K562 (cell line): ENCODE measurements around the gene EYA2. TPM values are rescaled to one million over a fixed set of nuclear protein-coding genes. Genes with fewer than 3 reads are reported as not detected.

Experiments
- ATAC-seq: fragments of 200-7000 bp; cut with Tn5 transposase; 3 replicates; pipeline ENCODE4 v1.9.1; 2020; ENCODE audit warnings: moderate library complexity
- BruUV-seq: library from RNA; stranded (reverse); fragments of 400-500 nt; replicated peaks from 2 replicates; lab custom pipeline; 2021; lab: Mats Ljungman, UMichigan
- CTCF ChIA-PET: fragments of 300-600 bp; formaldehyde crosslinking; extraction: SDS; loops from one replicate; lab custom pipeline; 2021; ENCODE audit warnings: low intra/inter-chr PET ratio; lab: Yijun Ruan, JAX
- POLR2A ChIA-PET: fragments of 300-600, 350-650 bp; sonication (Branson Sonifier 250); formaldehyde crosslinking; extraction: SDS; loops from one replicate; lab custom pipeline; 2021; ENCODE audit warnings: antibody characterized with exemption, inconsistent platforms; lab: Yijun Ruan, JAX
- DNase-seq, 4 experiments: peaks; one replicate each; pipeline versions ENCODE4 v3.0.0 to v3.0.0-alpha.2; 2011 to 2018; ENCODE audit warnings: low spot score in 3 of 4, mixed read lengths in 3 of 4; ENCODE audit errors: extremely low read depth in 1 of 4
- FAIRE-seq: peaks from 2 replicates; lab custom pipeline; 2011; peaks lifted over from hg19 to GRCh38; lab: Jason Lieb, UNC
- H2AFZ ChIP-seq: 2 replicates; pipeline ENCODE4 v1.6.0; 2011; ENCODE audit warnings: low read depth, low read length, control low read depth, inconsistent platforms
- H3K27ac ChIP-seq: fragments of 200-600 bp; 3 replicates; pipeline ENCODE4 v1.8.0; 2011; ENCODE audit warnings: low read depth, mild to moderate bottlenecking, control low read depth, inconsistent platforms, low read length, moderate library complexity, mixed read lengths; ENCODE audit errors: extremely low read depth
- H3K27me3 ChIP-seq, 2 experiments: fragments of 300-600 bp in 1 of 2; 2 replicates in 1 of 2; 3 replicates in 1 of 2; pipeline versions ENCODE4 v1.6.0 to v1.8.0; 2011; ENCODE audit warnings: inconsistent platforms in 2 of 2, low read length in 2 of 2, mild to moderate bottlenecking in 1 of 2, mixed read lengths in 1 of 2, moderate library complexity in 1 of 2; ENCODE audit not compliant: control insufficient read depth in 2 of 2, insufficient read depth in 2 of 2
- H3K36me3 ChIP-seq: fragments of 300-600 bp; 3 replicates; pipeline ENCODE4 v1.8.0; 2011; ENCODE audit warnings: mild to moderate bottlenecking, low read length, inconsistent platforms; ENCODE audit not compliant: control insufficient read depth, insufficient read depth
- H3K4me1 ChIP-seq, 2 experiments: fragments of 200-600 bp in 1 of 2; replicated peaks in 1 of 2; 2 replicates in 1 of 2; 3 replicates in 1 of 2; pipeline versions ENCODE4 v1.5.1 to v1.8.0; 2011; ENCODE audit warnings: inconsistent platforms in 2 of 2, low read length in 2 of 2, mild to moderate bottlenecking in 1 of 2, mixed read lengths in 1 of 2, moderate library complexity in 1 of 2; ENCODE audit not compliant: control insufficient read depth in 2 of 2, insufficient read depth in 2 of 2
- H3K4me2 ChIP-seq: 2 replicates; pipeline ENCODE4 v1.6.1; 2011; ENCODE audit warnings: low read length, control low read depth, inconsistent platforms, mixed read lengths; ENCODE audit not compliant: insufficient read depth
- H3K4me3 ChIP-seq: fragments of 200-600 bp; sonication (generic), shearing (Covaris generic); 2 replicates; pipeline ENCODE4 v1.5.1; 2016; ENCODE audit warnings: control low read depth, inconsistent platforms
- H3K79me2 ChIP-seq: fragments of 200-600 bp; 3 replicates; pipeline ENCODE4 v1.8.0; 2011; ENCODE audit warnings: low read length, inconsistent platforms; ENCODE audit not compliant: control insufficient read depth, insufficient read depth
- H3K9ac ChIP-seq, 2 experiments: 2 replicates each; pipeline versions ENCODE4 v1.6.0 to v1.6.1; 2011; ENCODE audit warnings: low read depth in 2 of 2, low read length in 2 of 2, control low read depth in 1 of 2, inconsistent platforms in 1 of 2, mild to moderate bottlenecking in 1 of 2, mixed read lengths in 1 of 2; ENCODE audit not compliant: insufficient read depth in 1 of 2
- H3K9me1 ChIP-seq: one replicate; pipeline ENCODE4 v1.6.0; 2011; ENCODE audit warnings: inconsistent platforms, mild to moderate bottlenecking, low read length, moderate library complexity; ENCODE audit not compliant: control insufficient read depth, insufficient read depth
- H3K9me3 ChIP-seq: replicated peaks from 2 replicates; pipeline ENCODE4 v1.5.1; 2011; ENCODE audit warnings: low read depth, low read length, inconsistent platforms; ENCODE audit not compliant: control insufficient read depth, insufficient read depth
- H4K20me1 ChIP-seq: replicated peaks from 2 replicates; pipeline ENCODE4 v1.6.1; 2011; ENCODE audit warnings: low read length, inconsistent platforms, mixed read lengths; ENCODE audit not compliant: control insufficient read depth, insufficient read depth
- E4F1 ChIP-seq: fragments of 250-450 bp; sonication (Bioruptor Pico); IDR thresholded peaks from 2 replicates; pipeline ENCODE4 v1.5.0; 2021; ENCODE audit warnings: mild to moderate bottlenecking, borderline replicate concordance
- HDAC1 ChIP-seq, 2 experiments: fragments of 450-650 bp; IDR thresholded peaks; 2 replicates each; pipeline ENCODE4 v1.6.1; 2016 to 2017; ENCODE audit warnings: inconsistent platforms in 1 of 2, mild to moderate bottlenecking in 1 of 2, moderate library complexity in 1 of 2
- KDM1A ChIP-seq, 2 experiments: fragments of 450-650 bp; IDR thresholded peaks; 2 replicates each; pipeline ENCODE4 v1.6.1; 2016; ENCODE audit warnings: mild to moderate bottlenecking in 2 of 2
- NCOA2 ChIP-seq, 2 experiments: fragments of 450-650 bp; IDR thresholded peaks; 2 replicates each; pipeline ENCODE4 v1.6.1; 2018; ENCODE audit warnings: mild to moderate bottlenecking in 2 of 2, moderate library complexity in 1 of 2; ENCODE audit not compliant: partially characterized antibody in 2 of 2
- RBM25 ChIP-seq: fragments of 200-400 bp; formaldehyde crosslinking; IDR thresholded peaks from 2 replicates; pipeline ENCODE4 v1.6.1; 2018; ENCODE audit warnings: low read length, low read depth, moderate library complexity; ENCODE audit not compliant: severe bottlenecking
- ZNF274 ChIP-seq: IDR thresholded peaks from 2 replicates; pipeline ENCODE4 v1.6.1; 2011; ENCODE audit warnings: low read depth, mild to moderate bottlenecking, low read length, moderate library complexity, borderline replicate concordance
- ZNF347 ChIP-seq: fragments of 450-650 bp; formaldehyde crosslinking; IDR thresholded peaks from 2 replicates; pipeline ENCODE4 v1.4.0; 2020; ENCODE audit warnings: low read depth, mild to moderate bottlenecking, moderate library complexity
- ZSCAN29 ChIP-seq: fragments of 450-650 bp; IDR thresholded peaks from 2 replicates; pipeline ENCODE4 v1.6.1; 2017
- WGBS: fragments of 100-300 bp; shearing (Covaris generic); methylation state at CpG from one replicate; pipeline ENCODE4 v1.1.6; 2016; ENCODE audit warnings: low coverage, mixed read lengths; ENCODE audit not compliant: insufficient coverage; ENCODE audit errors: missing lambda C conversion rate; 5-methylcytosine and 5-hydroxymethylcytosine counted together
- in situ Hi-C: fragments of 300-500 bp; cut with MboI; formaldehyde crosslinking; loops from 4 replicates; pipeline ENCODE4 v1.15.0; 2018; ENCODE audit warnings: inconsistent platforms, mixed read lengths
- intact Hi-C: fragments of 100-400 bp; cut with micrococcal nuclease; formaldehyde crosslinking; loops from 2 replicates; pipeline ENCODE4 v1.14.2; 2022
- polyA plus RNA-seq, 8 experiments: library from polyadenylated mRNA; depleted of rRNA in 4 of 8; stranded (reverse) in 5 of 8; unstranded in 3 of 8; fragments of >200 nt; fragmentation: Nextera tagmentation in 2 of 8; fragmentation: Illumina TruSeq in 1 of 8; extraction: Ambion mirVana in 2 of 8; extraction: Trizol in 1 of 8; gene quantifications; 2 replicates each; pipeline versions ENCODE4 v1.2.1 to v1.2.3, GENCODE V29; 2011 to 2014; ENCODE audit warnings: inconsistent platforms in 1 of 8, missing spikeins in 1 of 8
- total RNA-seq, 7 experiments: library from RNA; depleted of rRNA in 6 of 7; stranded (reverse); fragments of >200 nt in 6 of 7; fragmentation: Illumina TruSeq in 2 of 7; extraction: Trizol in 2 of 7; gene quantifications; 2 replicates each; pipeline versions ENCODE4 v1.2.1 to v1.2.3, GENCODE V29; 2011 to 2021; ENCODE audit warnings: low replicate concordance in 1 of 7
- TF ChIP-seq, protein P1 (sequence below): fragments of 450-650 bp; IDR thresholded peaks from 2 replicates; pipeline ENCODE4 v1.6.1; 2016; ENCODE audit warnings: mild to moderate bottlenecking
- TF ChIP-seq, protein P2 (sequence below), 2 experiments: fragments of 450-650 bp; IDR thresholded peaks; 2 replicates each; pipeline ENCODE4 v1.6.1; 2018; ENCODE audit warnings: mild to moderate bottlenecking in 2 of 2, low read depth in 1 of 2; ENCODE audit not compliant: partially characterized antibody in 2 of 2

Gene EYA2
- total and polyA plus RNA-seq, 9 of the 15 experiments (the other 6 are each of a cell fraction or from before 2014, with no cell fraction given): 0.03 TPM; not detected in 8

- H3K27me3 ChIP-seq: peaks cover 0 to 11% of the 10 kb centered on the region in 2 experiments; a peak in 1 of 5 replicates
- H4K20me1 ChIP-seq: no peaks in the 10 kb centered on the region
- 0% methylated on average over 5 of the region's 5 CpGs for WGBS
- H3K4me2 ChIP-seq: no peak overlapping the region; the same call in 1 of the 2 replicates
- no peaks in the 10 kb centered on the region for H3K36me3 ChIP-seq
- H3K9ac ChIP-seq: no peak overlapping the region
- no TSS peak for BruUV-seq
- ChIA-PET POLR2A (interaction anchor here (0.6 kb wide), 1 partner anchor 43 kb away, joined by 6 read pairs; no protein-coding TSS in a partner anchor), CTCF (no interaction called here)
- peaks cover 2 to 16% of the 10 kb centered on the region in 2 experiments; a peak in 4 of 5 replicates for H3K4me1 ChIP-seq
- no peaks in the 10 kb centered on the region; the same call in 1 of the 2 replicates for H3K9me3 ChIP-seq
- in situ Hi-C loops (no loop called here), intact Hi-C loops (no loop called here)
- no peaks in the 10 kb centered on the region for H3K79me2 ChIP-seq
- no peaks in the 10 kb centered on the region for H3K9me1 ChIP-seq
- no peak overlapping the region for H2AFZ ChIP-seq
- DNase-seq (peak; percentile 69 to 74 (median 71)), ATAC-seq (peak; percentile 92), FAIRE-seq (peak; percentile 88)
- no peak overlapping the region for H3K4me3 ChIP-seq
- H3K27ac ChIP-seq: no peak overlapping the region
- TF ChIP-seq ZNF347 (CRISPR knock-in tag) (no peak), ZNF274 (no peak), E4F1 (no peak), NCOA2 (IDR thresholded peaks at IDR 0.05; ENCODE audit: partially characterized antibody in 2 of 2) (peak in 1 of 2 experiments; percentile 38), KDM1A (IDR thresholded peaks at IDR 0.05) (peak; percentile 89), ZSCAN29 (no peak), RBM25 (peak; percentile 62), HDAC1 (IDR thresholded peaks at IDR 0.05) (peak in 1 of 2 experiments; percentile 74; a peak in 2 of 4 replicates)
- TF ChIP-seq, protein P1, sequence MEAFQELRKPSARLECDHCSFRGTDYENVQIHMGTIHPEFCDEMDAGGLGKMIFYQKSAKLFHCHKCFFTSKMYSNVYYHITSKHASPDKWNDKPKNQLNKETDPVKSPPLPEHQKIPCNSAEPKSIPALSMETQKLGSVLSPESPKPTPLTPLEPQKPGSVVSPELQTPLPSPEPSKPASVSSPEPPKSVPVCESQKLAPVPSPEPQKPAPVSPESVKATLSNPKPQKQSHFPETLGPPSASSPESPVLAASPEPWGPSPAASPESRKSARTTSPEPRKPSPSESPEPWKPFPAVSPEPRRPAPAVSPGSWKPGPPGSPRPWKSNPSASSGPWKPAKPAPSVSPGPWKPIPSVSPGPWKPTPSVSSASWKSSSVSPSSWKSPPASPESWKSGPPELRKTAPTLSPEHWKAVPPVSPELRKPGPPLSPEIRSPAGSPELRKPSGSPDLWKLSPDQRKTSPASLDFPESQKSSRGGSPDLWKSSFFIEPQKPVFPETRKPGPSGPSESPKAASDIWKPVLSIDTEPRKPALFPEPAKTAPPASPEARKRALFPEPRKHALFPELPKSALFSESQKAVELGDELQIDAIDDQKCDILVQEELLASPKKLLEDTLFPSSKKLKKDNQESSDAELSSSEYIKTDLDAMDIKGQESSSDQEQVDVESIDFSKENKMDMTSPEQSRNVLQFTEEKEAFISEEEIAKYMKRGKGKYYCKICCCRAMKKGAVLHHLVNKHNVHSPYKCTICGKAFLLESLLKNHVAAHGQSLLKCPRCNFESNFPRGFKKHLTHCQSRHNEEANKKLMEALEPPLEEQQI: no peak
- TF ChIP-seq, protein P2, sequence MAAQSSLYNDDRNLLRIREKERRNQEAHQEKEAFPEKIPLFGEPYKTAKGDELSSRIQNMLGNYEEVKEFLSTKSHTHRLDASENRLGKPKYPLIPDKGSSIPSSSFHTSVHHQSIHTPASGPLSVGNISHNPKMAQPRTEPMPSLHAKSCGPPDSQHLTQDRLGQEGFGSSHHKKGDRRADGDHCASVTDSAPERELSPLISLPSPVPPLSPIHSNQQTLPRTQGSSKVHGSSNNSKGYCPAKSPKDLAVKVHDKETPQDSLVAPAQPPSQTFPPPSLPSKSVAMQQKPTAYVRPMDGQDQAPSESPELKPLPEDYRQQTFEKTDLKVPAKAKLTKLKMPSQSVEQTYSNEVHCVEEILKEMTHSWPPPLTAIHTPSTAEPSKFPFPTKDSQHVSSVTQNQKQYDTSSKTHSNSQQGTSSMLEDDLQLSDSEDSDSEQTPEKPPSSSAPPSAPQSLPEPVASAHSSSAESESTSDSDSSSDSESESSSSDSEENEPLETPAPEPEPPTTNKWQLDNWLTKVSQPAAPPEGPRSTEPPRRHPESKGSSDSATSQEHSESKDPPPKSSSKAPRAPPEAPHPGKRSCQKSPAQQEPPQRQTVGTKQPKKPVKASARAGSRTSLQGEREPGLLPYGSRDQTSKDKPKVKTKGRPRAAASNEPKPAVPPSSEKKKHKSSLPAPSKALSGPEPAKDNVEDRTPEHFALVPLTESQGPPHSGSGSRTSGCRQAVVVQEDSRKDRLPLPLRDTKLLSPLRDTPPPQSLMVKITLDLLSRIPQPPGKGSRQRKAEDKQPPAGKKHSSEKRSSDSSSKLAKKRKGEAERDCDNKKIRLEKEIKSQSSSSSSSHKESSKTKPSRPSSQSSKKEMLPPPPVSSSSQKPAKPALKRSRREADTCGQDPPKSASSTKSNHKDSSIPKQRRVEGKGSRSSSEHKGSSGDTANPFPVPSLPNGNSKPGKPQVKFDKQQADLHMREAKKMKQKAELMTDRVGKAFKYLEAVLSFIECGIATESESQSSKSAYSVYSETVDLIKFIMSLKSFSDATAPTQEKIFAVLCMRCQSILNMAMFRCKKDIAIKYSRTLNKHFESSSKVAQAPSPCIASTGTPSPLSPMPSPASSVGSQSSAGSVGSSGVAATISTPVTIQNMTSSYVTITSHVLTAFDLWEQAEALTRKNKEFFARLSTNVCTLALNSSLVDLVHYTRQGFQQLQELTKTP (IDR thresholded peaks at IDR 0.05; ENCODE audit: low read depth in 1 of 2, partially characterized antibody in 2 of 2): no peak
Observed at GRCh38 chr20:47040506-47041125, 146.0 kb downstream of the EYA2 start.
